Activated naive CD8-positive, alpha-beta T cell treated with anti-CD3 and anti-CD28 coated beads for 36 hours (primary cell): Measurements from ENCODE around the gene GRB7. TPM values are rescaled to one million over a fixed set of nuclear protein-coding genes. Genes with fewer than 3 reads are reported as not detected.
"Not testable (repeated sequence)": the region's sequence is repeated elsewhere in the genome, so short reads cannot be mapped to it uniquely, and the experiment has no call there.

Source experiments
- DNase-seq: peaks from one replicate; pipeline ENCODE4 v3.0.0; 2021
- H3K27ac Mint-ChIP-seq: one replicate; pipeline ENCODE4 v1.8.0; 2022; ENCODE audit warnings: mild to moderate bottlenecking, moderate library complexity, mixed read lengths
- H3K27me3 Mint-ChIP-seq: one replicate; pipeline ENCODE4 v1.8.0; 2022; ENCODE audit warnings: mild to moderate bottlenecking, mixed read lengths
- H3K36me3 Mint-ChIP-seq: one replicate; pipeline ENCODE4 v1.8.0; 2021; ENCODE audit warnings: mild to moderate bottlenecking, mixed read lengths
- H3K4me1 Mint-ChIP-seq: one replicate; pipeline ENCODE4 v1.8.0; 2021; ENCODE audit warnings: mixed read lengths
- H3K4me3 Mint-ChIP-seq: one replicate; pipeline ENCODE4 v1.8.0; 2022; ENCODE audit warnings: mild to moderate bottlenecking, moderate library complexity, mixed read lengths
- H3K9me3 Mint-ChIP-seq: one replicate; pipeline ENCODE4 v1.8.0; 2022; ENCODE audit warnings: mixed read lengths
- total RNA-seq, 2 experiments: library from RNA; stranded (reverse); gene quantifications; one replicate each; pipeline ENCODE4 v1.2.3, GENCODE V29; 2021

Gene GRB7
- total RNA-seq: under 1 TPM; 0.60 to 0.84 TPM

DNA sequence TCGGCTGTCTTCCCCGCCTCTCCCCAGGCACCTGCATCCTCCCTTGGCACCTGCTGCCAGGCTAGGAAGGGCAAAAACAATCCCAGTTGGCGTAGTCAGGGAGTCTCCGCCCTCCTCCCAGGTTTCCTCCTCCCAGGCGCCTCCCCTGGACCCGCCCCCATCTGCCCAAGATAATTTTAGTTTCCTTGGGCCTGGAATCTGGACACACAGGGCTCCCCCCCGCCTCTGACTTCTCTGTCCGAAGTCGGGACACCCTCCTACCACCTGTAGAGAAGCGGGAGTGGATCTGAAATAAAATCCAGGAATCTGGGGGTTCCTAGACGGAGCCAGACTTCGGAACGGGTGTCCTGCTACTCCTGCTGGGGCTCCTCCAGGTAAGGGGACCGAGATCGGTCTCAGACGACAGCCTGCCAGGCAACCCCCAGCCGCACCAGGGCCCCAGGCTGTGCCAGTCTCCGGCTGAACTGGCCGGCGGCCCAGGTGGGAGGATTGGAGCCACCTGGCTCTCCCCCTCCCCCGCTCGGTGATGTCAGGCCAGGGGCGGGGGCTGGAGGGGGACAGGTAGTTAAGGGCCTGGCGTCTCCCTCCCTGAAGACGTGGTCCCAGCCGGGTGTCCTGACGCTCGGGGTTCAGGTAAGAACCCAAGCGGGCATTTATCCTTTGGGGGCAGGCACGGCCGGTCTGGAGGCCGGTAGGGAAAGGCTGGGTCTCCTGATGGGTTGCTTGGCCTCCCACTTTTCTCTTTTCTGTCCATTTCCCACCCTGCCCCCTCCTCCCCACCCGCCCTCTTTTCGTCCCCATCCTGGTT is at the start of gene GRB7:
Gene GRB7, plus strand, starts transcription at position 179 of the 808 bp plus-strand sequence. CDS start 4,364 bp downstream, outside the sequence.
- peak within 1 kb of the TSS; percentile 74 for H3K27ac Mint-ChIP-seq
- peaks cover 29% of the 10 kb centered on the region for H3K27me3 Mint-ChIP-seq
- H3K9me3 Mint-ChIP-seq: no peaks in the 10 kb centered on the region
- no peaks in the 10 kb centered on the region for H3K36me3 Mint-ChIP-seq
- DNase-seq: no peak
- H3K4me3 Mint-ChIP-seq: peak within 1 kb of the TSS; percentile 79
- peaks cover 17% of the 10 kb centered on the region for H3K4me1 Mint-ChIP-seq

DNA sequence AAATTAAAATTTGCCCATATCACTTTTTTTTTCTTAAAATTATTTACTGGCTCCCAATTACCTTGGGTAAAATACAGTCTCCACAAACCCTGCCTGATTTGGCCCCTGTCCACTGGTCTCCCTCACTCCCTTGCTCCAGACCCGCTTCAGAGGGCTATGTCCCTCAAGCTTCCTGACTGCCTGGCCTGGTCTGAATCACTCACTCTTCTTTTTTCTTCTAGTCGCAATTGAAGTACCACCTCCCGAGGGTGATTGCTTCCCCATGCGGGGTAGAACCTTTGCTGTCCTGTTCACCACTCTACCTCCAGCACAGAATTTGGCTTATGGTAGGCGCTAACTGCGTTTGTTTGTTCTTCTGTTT is 49.3 kb upstream of the GRB7 start:
- Mint-ChIP-seq H3K27ac (peak overlapping the region; percentile 90), H3K4me3 (peak overlapping the region; percentile 87), H3K27me3 (no peaks in the 10 kb centered on the region), H3K36me3 (peaks cover 3% of the 10 kb centered on the region), H3K9me3 (no peaks in the 10 kb centered on the region), H3K4me1 (peaks cover 19% of the 10 kb centered on the region)
- no peak for DNase-seq

DNA sequence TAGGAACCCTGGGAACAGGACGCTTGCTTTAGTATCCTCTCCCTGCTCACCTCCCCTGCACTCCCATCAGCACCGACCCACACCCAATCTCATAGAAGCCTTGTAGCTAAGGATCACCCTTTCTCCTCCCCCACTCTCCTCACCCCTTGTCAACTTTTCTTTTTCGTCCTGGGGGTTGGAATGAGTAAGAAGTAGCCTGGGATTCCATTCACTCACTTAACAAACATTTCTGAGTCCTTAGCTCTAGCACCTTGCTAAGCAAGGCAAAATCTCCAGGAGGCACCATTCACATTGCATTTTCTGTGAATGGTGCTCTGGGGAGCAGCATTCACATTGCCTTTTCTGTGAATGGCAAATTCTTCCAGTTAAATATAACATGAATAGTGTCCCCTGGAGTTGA is 48.8 kb upstream of the GRB7 start:
- no peak for DNase-seq
- Mint-ChIP-seq H3K9me3 (no peaks in the 10 kb centered on the region), H3K27ac (peak overlapping the region; percentile 90), H3K4me3 (peak overlapping the region; percentile 87), H3K27me3 (no peaks in the 10 kb centered on the region), H3K36me3 (peaks cover 3% of the 10 kb centered on the region), H3K4me1 (peaks cover 19% of the 10 kb centered on the region)

DNA sequence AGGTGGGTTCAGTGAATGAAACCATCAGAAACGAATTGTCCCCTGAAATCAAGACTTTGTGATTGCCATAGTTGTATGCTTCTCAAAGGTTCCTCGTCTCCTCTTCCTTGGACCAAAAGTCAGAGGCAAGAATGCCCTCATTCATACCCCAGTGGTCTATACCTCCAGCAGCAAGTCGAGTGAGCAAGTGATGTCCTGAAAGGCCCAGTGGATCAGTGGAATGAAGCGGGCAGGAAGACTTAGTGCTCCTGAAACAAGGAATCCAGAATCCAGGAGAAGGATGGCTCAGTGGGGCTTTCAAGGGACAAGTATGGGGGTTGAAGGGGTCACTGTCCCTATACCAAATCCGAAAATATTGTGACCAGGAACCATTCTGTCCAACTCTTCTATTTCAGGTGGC is 43.1 kb upstream of the GRB7 start:
- peaks cover 14% of the 10 kb centered on the region for H3K27me3 Mint-ChIP-seq
- H3K9me3 Mint-ChIP-seq: no peaks in the 10 kb centered on the region
- no peak overlapping the region for H3K27ac Mint-ChIP-seq
- no peaks in the 10 kb centered on the region for H3K36me3 Mint-ChIP-seq
- H3K4me3 Mint-ChIP-seq: no peak overlapping the region
- peaks cover under 1% of the 10 kb centered on the region for H3K4me1 Mint-ChIP-seq
- DNase-seq: no peak

DNA sequence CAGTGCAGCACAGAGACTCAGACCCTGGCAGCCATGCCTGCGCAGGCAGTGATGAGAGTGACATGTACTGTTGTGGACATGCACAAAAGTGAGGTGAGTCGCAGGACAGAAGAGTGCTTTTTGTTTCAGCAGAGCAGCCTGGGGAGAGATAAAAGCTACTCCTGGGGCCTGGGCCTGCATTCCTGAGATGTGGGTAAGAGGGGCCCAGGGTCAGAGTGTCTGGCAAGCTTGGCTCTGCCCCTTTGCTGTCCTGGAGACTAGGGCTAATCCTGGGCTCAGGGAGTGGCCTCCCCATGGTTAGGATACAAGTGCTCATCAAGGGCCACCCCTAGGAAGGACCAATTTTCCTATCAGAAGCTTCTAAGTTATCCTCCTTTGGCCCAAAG is 42.7 kb upstream of the GRB7 start:
- no peaks in the 10 kb centered on the region for H3K9me3 Mint-ChIP-seq
- H3K27me3 Mint-ChIP-seq: peaks cover 18% of the 10 kb centered on the region
- no peaks in the 10 kb centered on the region for H3K36me3 Mint-ChIP-seq
- DNase-seq: no peak
- H3K4me1 Mint-ChIP-seq: peaks cover 3% of the 10 kb centered on the region
- no peak overlapping the region for H3K4me3 Mint-ChIP-seq
- H3K27ac Mint-ChIP-seq: no peak overlapping the region

DNA sequence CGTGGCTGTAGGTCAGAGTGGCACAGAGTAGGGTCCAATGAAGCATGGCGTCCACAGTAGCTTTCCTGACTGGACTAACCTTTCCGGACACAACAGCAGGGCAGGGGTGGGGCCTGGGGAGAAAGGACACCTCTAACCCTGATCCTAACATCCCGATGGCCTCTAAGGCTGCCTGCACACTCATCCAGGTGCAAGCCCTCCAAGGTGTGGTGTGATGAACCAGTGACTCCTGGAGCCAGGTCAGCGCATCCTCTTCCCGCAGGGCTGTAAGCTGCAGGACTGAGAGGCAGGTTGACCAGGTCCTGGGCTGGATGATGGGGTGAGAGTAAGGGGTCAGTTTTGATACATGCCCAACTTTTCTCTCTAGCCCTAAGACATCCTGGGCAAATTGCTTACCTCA is 41.0 kb upstream of the GRB7 start:
- Mint-ChIP-seq H3K27ac (no peak overlapping the region), H3K4me1 (peaks cover 3% of the 10 kb centered on the region), H3K4me3 (no peak overlapping the region), H3K36me3 (no peaks in the 10 kb centered on the region), H3K9me3 (no peaks in the 10 kb centered on the region), H3K27me3 (peaks cover 31% of the 10 kb centered on the region)
- DNase-seq: no peak

DNA sequence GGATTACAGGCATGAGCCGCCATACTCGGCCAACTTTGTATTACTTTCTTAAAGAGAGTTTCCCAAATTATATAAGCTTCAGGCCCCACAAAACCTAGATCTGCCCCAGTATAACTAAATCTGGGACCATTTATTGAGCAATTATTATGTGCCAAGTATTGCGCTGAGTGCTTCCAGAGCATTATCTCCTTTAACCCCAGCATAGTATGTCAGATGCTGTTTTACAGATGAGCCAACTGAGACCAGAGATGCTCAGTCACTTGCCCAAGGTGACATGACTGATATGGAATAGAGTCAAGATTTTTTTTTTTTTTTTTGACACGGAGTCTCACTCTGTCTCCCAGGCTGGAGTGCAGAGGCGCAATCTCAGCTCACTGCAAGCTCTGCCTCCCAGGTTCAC is 39.8 kb upstream of the GRB7 start:
- Mint-ChIP-seq H3K4me1 (peaks cover 3% of the 10 kb centered on the region), H3K27me3 (peaks cover 40% of the 10 kb centered on the region), H3K9me3 (no peaks in the 10 kb centered on the region), H3K36me3 (no peaks in the 10 kb centered on the region), H3K27ac (no peak overlapping the region), H3K4me3 (no peak overlapping the region)
- DNase-seq: no peak

DNA sequence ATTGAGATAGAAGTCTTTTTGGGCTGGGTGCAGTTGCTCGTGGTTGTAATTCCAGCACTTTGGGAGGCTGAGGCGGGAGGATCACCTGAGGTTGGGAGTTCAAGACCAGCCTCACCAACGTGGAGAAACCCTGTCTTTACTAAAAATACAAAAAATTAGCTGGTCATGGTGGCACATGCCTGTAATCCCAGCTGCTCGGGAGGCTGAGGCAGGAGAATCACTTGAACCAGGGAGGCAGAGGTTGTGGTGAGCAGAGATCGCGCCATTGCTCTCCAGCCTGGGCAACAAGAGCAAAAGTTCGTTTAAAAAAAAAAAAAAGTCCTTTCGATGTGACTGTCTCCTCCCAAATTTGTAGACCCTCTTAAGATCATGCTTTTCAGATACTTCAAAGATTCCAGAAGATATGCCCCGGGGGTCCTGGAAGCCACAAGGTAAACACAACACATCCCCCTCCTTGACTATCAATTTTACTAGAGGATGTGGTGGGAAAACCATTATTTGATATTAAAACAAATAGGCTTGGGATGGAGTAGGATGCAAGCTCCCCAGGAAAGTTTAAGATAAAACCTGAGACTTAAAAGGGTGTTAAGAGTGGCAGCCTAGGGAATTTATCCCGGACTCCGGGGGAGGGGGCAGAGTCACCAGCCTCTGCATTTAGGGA is 38.5 kb upstream of the GRB7 start:
- not testable (repeated sequence) for H3K4me1 Mint-ChIP-seq, H3K9me3 Mint-ChIP-seq, DNase-seq, H3K27ac Mint-ChIP-seq, H3K36me3 Mint-ChIP-seq
- Mint-ChIP-seq H3K27me3 (peaks cover 40% of the 10 kb centered on the region), H3K4me3 (peak overlapping the region; percentile 40)

DNA sequence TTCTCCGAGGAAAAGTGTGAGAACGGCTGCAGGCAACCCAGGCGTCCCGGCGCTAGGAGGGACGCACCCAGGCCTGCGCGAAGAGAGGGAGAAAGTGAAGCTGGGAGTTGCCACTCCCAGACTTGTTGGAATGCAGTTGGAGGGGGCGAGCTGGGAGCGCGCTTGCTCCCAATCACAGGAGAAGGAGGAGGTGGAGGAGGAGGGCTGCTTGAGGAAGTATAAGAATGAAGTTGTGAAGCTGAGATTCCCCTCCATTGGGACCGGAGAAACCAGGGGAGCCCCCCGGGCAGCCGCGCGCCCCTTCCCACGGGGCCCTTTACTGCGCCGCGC is 38.0 kb upstream of the GRB7 start, which contains the start of gene ERBB2:
Gene ERBB2, plus strand, starts transcription at position 247 of the 330 bp plus-strand sequence. CDS start 175 bp downstream, outside the sequence.
- H3K9me3 Mint-ChIP-seq: no peaks in the 10 kb centered on the region
- no peak for DNase-seq
- H3K27ac Mint-ChIP-seq: no peak within 1 kb of the TSS
- H3K4me1 Mint-ChIP-seq: peaks cover 6% of the 10 kb centered on the region
- H3K36me3 Mint-ChIP-seq: no peaks in the 10 kb centered on the region
- H3K27me3 Mint-ChIP-seq: peaks cover 40% of the 10 kb centered on the region
- peak within 1 kb of the TSS; percentile 40 for H3K4me3 Mint-ChIP-seq

DNA sequence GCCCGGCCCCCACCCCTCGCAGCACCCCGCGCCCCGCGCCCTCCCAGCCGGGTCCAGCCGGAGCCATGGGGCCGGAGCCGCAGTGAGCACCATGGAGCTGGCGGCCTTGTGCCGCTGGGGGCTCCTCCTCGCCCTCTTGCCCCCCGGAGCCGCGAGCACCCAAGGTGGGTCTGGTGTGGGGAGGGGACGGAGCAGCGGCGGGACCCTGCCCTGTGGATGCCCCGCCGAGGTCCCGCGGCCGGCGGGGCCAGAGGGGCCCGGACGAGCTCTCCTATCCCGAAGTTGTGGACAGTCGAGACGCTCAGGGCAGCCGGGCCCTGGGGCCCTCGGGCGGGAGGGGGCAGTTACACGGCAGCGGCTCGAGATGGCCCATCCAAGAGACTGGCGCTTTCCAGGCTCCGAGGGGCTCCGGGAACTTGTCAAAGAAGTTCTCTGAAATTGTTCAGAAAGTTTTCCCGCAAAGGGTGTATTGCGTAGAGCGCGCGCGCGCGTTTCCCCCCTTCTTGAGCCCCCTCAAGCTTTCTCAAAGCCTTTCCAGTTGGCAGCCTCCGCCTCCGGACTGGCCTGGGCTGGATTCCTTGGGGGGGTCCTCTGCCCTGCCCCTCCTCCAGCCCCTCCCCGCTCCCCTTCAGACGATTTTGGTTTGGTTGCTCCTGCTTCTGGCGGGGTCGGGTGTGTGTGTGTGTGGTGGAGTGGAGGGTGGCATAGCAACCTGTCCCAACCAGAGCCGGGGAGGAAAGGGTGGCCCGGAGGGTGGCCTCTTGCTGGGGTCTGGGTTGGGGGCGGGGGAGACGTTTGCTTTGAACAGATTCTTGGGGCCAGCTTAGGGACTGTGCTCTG is 37.4 kb upstream of the GRB7 start:
- Mint-ChIP-seq H3K36me3 (no peaks in the 10 kb centered on the region), H3K27me3 (peaks cover 40% of the 10 kb centered on the region), H3K4me1 (peaks cover 6% of the 10 kb centered on the region), H3K4me3 (peak overlapping the region; percentile 5), H3K27ac (no peak overlapping the region), H3K9me3 (no peaks in the 10 kb centered on the region)
- DNase-seq: no peak

DNA sequence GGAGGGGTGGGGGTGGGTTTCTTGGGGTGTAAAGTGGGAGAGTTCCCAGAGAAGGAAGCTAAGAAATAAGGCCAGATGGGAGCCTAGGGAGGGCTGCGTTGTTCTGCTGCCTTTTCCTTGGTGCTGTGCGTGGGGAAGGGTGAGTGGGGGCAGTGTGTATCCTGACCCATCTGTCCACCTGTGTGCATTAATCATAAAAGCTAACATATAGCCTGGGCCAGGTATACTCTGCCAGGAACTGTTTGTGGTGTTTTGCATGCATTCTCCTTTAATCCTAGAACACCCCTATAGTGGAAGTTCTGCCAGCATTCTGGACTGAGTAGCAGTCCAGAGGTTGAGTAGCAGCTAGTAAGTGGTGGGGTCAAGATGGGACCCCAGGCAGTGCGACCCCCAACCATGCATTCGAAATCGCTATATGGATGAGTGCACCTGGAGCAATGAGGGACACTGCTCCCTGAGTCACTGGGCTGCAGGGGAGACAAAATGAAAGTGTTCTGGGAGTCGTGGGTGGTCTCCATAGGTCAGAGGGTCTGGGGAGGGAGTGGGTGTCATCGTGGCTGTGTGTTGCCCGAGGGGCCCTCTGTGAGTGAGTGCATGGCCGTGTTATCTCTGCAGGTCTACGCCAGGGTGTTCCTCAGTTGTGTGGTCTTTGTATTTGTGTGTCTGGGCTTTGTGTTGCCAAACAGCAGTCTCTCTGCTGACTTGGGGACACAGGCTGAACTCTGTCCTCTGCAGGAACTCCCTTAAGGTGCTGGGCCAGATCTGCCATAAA is 36.5 kb upstream of the GRB7 start:
- Mint-ChIP-seq H3K27ac (no peak overlapping the region), H3K36me3 (no peaks in the 10 kb centered on the region), H3K9me3 (no peaks in the 10 kb centered on the region), H3K4me3 (peak overlapping the region; percentile 5), H3K27me3 (peaks cover 40% of the 10 kb centered on the region), H3K4me1 (peaks cover 6% of the 10 kb centered on the region)
- no peak for DNase-seq

DNA sequence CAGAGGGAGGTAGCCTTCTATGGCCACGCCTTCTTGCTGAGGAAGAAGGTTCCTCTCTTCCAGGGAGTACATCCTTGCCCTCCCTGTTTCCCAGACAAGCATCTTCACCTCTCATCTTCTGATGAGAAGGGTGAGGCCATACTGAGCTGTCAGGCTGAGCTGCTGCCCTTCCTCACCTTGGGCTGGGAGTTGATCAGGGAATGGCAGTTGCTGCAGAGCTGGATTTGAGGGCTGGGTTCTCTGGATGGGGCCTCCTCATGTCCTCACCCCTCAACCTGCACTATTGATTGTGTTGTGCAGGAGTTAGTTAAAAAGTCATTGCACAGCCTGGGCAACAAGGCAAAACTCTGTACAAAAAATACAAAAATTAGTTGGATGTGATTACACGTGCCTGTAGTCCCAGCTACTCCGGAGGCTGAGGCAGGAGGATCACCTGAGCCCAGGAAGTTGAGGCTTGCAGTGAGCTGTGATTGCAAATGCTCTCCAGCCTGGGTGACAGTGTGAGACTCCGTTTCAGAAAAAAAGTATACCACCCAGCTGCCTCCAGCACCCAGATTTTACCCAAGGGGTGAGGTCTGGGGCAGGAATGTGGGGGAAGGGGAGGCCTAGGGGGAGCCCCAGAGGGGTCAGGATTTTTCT is 35.8 kb upstream of the GRB7 start:
- Mint-ChIP-seq H3K4me1 (peaks cover 8% of the 10 kb centered on the region), H3K27me3 (peaks cover 40% of the 10 kb centered on the region), H3K36me3 (no peaks in the 10 kb centered on the region), H3K9me3 (no peaks in the 10 kb centered on the region), H3K4me3 (no peak overlapping the region), H3K27ac (no peak overlapping the region)
- DNase-seq: no peak

DNA sequence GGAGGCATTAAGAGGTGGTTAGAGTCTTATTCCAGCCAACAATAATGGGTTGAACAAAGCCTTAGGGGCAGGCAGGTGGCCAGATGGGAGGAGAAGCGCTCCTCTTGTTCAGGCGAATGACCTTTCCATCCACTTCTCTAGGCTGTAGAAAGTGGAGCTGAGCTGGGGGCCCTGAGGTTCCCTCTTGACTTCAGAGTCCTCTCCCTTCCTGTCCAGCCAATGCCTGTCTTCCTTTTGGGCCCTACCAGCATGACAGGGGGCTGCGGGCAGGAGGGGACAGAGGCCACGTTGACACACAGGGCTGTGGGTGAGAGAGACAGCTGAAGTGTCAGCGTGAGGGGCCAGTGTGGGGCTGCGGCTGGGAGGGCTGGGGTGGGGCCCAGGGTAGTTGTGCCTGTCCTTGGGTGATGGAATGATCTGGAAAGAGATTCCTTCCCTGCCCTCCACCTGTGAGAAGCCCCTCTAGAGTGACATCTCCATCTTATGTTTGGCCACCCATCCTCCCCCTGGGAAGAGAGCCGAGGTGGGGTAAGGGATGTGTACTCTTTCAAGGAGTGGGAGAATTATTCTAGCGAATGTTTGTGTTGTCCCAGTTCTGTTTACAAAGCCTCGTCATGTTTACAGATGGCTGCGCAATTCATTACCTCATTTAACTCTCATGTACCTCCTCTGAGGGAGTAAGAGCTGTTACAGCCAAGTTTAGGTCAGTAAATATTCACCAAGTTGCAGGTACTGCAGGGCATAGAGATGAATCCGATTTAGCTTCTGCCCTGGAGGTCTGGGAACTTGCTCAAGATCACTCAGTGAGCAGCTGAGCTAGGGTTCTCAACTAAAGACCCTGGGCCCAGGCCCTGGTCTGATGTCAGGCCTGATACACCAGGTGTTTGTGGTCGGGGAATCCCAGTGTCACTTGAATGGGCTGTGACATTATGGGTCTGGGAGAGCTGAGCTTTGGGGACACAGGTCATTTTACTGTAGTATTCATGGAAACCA is 34.5 kb upstream of the GRB7 start:
- Mint-ChIP-seq H3K4me1 (peaks cover 13% of the 10 kb centered on the region), H3K4me3 (no peak overlapping the region), H3K27ac (no peak overlapping the region), H3K36me3 (no peaks in the 10 kb centered on the region), H3K9me3 (no peaks in the 10 kb centered on the region), H3K27me3 (peaks cover 36% of the 10 kb centered on the region)
- no peak for DNase-seq
